ENCODE results near the gene SCN10A.

GRCh38 chr3:38805765-38806386 lies 10.1 kb downstream of the SCN10A start:
- TF ChIP-seq EP300 (IDR thresholded peaks at IDR 0.05), result no peak
- no peak for TF ChIP-seq CTCF (IDR thresholded peaks at IDR 0.05)
- TF ChIP-seq POLR2A (IDR thresholded peaks at IDR 0.05; ENCODE audit: low read depth), result no peak
